ENCODE results near the gene TGM2.

Gene TGM2

DNA sequence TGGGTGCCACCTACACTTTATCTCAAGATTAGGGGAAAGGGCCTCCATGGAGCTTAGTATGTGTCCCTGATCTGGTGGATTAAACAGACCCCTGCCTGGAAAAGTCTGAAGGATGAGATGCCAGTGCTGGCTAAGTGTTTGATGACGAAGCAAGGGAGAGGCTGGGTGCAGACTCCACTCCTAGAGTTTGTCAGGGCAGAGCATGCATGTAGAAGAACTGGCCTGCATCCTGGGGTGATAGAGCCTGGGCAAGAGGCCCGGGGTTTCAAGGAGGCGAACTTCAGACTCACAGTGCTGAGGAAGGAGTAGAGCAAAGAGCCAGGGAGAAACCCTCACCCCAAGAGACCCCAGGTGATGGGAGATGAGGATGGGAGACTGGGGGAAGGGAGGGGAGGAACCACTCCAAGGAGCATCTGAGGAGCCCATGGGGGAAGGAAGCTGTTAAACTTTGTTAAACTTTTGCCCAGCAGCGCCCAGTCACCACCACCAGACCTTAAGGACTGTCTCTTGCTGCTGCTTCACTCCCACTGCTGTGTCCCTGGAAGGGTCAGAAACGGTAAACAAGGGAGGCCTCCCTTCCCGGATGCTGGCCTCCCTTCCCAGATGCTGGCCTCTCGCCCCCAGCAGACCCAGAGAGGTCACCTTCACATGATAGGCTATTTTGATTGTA lies 69.9 kb downstream of the TGM2 start:
- DNase-seq (ENCODE audit: low spot score) = no peak

DNA sequence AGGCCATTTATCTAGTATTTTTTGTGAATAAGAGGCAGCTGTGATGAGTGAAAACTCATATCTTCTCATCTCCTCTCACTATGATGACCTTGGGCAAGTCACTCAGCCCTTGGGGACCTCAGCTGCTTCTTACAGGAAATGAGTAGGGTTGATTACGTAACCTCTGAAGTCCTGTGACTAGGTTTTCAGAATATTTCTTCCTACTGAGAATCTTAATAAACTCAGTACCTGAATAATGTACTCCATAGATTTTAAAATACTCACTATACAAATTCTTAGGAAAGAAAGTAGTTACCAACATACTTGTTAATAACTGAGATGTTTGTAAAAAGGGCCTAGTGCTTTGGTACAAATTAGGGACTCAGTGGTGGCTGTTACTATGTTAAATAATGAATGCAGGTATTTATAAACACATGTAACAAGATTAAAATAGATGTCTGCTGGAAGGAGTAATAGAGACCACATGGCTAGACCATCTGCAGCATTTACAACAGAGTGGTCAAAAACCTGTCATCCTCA lies 70.6 kb downstream of the TGM2 start:
- no peak for DNase-seq (ENCODE audit: low spot score)

DNA sequence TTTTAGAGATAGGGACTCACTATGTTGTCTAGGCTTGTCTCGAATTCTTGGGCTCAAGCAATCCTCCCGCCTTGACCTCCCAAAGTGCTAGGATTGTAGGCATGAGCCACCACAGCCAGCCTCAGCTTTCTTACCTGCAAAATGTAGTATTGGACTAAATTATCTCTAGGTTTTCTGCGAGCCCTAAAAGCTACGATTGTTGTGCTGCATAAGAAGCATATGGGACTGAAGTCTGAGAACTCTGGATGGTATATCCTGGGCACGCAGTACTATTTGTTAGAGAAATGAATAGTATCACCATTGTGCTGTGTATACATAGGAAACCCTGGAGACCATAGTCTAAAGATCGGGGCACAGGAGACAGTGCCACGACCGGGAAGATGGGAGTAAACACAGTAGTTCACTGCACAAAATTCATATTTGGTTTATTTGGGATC lies 71.4 kb downstream of the TGM2 start:
- no peak for DNase-seq (ENCODE audit: low spot score)

DNA sequence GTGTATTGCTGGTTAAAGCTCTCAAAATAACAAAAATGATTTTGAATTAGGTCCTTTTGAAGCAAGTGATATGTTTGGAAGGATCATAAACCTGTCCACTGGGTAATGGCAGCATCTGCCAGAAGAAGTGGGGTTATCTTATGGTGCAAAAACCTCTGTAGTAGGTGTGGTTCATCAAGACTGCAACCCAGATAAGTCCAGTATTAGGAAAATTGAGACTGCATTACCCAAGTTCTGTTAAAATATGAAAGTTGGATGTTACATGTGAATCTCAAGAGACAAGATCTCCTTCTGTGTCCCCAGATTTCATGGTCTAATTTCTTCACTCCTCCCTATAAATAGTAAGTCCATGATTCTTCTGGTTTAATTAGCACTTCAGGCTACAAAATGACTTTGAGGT lies 72.2 kb downstream of the TGM2 start:
- DNase-seq (ENCODE audit: low spot score) = no peak

DNA sequence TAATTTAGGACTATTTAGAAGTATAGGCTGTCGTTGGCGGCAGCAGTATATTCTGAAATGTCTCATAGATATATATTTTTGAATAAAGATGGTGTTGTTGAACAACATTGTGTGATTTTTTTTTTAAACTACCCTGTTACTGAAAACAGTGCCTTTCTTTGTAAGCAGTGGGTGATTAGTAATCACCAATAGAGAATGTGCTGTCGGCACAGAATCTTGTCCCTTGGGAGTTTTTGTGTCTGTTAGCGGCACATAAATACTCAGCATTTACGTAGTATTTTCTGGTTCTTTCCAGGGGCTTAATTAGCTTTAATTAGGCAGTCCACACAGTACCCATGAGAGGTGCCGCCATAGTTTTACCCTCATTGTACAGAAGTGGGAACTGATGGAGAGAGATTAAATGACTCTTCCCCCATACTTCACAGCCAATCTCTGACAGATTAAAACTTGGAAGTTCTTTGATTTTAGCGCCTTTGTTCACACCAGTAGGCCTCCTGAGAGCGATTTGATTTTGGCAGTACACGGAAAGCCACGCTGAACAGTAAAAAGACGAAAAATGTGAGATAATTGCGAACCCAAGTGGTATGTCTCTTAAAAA lies 72.7 kb downstream of the TGM2 start:
- no peak for DNase-seq (ENCODE audit: low spot score)

DNA sequence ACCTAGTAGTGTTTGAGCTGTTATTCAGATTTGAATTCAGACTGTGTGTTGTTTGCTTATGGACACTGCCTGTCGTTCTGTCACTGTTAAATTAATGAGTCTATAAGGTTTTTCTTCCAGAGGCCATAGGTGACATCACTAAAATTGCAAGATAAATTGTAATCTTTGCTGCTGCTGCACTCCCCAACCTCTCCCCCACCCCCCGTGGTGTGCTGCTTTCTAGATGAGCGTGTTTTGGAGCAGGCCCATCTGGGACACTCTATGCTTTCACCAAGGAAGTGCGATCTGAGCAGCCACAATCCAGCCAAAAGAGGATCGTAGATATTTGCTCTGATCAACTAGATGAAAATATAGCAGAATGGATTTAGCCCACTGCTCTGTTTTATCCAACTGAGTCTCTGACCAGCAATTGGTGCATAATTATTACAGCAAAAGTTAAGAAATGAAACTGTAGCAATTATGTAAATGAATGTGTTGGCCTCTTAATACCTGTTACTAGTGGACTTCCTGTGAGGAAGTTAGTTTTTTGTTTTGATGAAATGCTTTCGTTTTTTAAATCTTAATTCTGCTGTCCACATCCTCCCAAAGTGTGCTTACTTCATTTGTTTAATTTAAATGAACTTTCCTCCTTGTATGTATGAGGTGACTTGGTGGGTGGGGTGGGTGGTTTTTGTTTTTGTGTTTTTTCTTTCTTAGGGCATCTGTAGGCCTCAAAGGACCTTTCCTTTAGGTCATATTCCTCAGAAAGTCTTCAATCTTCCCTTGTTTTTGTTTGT lies 73.4 kb downstream of the TGM2 start:
- no peak for DNase-seq (ENCODE audit: low spot score)

DNA sequence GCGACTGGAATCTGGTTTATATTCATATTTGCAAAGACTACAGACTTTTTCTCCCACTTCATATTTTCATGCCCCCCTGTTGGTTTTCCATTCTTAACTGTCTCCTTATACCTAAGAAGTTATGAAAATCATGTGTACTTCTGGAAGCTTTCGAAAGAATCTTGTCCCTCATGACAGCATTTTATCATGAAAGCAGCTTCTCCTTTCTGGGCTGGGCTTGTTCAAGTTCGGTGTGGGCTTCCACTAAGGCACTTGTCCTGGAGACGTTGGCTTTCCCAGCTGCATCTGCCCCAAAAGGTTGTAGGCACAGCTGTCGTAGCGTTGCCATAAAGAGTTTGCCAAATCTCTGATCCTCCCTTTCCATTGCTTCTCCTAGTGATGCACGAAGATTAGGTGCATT lies 75.0 kb downstream of the TGM2 start:
- no peak for DNase-seq (ENCODE audit: low spot score)

DNA sequence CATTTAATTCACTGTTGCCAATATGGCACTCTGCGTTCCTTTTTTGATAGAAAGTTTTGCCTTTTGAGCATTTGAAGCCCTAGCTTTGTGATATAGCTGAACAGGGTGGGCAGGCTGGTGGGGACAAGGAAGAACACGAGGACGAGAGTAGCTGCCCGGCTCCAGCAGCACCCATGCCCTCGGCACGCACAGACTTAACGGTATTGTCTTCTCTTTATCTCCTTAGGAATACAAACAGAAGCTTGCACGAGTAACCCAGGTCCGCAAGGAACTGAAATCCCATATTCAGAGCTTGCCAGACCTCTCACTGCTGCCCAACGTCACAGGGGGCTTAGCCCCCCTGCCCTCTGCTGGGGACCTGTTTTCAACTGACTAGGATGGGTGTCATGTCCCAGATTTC lies 75.6 kb downstream of the TGM2 start:
- DNase-seq (ENCODE audit: low spot score) = no peak

DNA sequence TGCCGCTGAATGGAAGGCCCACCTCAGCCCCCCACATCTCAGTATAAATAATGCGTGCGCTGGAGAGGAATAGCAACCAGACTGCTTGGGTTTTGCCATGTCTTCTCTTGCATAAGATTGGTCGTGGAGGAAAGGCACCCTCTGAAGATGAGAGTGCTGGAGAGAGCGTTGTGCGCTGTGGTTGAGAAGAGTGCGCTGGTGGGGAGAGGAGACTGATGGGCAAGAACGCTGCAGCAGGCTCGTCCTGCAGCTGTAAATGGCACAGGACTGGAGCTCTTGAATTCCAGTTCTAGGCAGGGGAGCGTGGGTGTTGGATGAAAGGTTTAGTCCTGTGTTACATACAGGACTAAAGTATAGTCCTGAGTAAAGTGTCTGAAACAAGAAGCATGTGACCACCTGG lies 80.0 kb downstream of the TGM2 start:
- no peak for DNase-seq (ENCODE audit: low spot score)

DNA sequence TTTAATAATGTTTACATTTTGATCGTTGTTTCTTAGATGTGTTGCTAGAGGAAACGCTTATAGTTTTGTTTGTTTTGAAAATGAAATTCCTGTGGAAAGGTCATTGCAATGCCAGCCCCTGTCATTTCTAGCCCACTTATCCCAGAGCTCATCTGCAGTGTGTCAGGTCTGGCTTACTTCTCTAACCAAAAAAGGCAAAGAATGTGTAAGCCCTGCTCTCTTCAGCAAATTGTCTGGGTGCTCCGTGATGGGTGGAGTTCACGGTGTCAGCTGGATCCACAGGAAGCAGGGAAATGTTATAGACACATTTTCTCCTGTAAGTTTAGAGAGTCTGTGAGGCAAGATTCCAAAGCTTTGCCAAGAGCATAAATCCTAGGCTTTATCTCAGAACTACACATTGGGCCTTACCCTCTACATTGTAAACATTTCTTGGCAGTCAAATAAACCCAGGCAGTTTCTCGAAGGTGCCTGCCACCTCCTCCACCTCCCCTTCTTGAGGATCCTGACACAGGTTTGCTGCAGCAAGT lies 80.6 kb downstream of the TGM2 start:
- DNase-seq (ENCODE audit: low spot score) = no peak

DNA sequence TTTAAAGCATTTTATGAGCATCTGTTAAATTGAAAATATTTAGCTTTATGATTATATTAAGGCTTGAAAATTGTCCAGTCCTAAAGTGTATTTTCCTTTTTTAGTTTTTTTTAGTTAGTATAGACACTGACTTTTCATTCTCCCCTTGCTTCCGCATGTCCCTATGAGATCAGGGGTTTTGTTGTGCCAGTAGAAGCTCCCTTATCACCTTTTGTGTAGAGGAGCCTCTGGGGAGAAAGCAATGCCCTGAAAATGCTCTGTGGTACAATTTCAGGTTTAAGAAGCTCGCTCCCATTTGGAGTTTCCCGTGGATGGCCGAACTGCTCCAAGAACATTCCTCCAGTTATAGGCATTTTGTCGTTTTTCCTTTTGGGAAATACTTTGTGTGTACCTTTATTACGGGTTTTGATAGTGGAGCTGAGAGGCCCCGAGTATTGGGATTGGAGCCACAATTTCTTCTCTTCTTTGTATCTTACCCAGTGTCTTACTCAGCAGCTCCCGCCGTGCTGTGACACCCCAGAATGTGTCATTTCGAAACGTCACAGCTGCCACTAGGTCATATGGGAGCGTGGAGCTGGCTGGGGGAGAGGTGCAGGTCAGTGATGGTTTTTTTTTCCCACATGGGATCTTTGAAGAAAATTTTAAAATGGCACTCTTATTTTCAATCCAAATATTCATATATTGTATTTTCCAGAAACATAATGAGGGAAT lies 81.6 kb downstream of the TGM2 start:
- no peak for DNase-seq (ENCODE audit: low spot score)

DNA sequence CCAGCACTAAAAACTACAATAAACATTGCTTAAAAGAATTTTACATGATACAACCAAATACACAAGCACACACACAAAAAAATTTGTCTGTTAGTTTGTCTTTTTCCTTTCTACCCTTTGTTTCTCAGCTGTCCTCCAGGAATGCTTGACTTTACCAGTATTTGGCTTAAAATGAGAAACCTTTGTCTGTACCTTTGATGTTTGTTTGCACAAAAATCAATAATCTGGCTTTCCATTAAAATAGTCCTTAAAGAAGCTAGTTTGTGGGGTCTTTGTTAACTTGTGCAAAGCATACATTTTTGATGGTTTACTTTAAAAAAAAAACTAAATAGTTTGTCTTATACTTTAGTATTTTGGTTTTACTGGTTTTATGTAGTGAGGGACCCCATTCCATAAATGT lies 82.2 kb downstream of the TGM2 start:
- DNase-seq (ENCODE audit: low spot score) = no peak

DNA sequence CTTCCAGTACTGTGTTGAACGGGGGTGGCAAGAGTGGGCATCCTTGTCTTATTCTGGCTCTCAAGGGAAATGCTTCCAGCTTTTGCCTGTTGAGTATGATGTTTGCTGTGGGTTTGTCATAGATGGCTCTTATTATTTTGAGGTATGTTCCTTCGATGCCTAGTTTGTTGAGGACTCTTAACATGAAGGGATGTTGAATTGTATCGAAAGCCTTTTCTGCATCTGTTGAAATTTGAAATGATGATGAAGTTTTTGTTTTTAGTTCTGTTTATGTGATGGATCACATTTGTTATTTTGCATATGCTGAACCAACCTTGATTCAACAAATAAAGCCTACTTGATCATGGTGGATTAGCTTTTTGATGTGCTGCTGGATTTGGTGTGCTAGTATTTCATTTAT lies 83.5 kb downstream of the TGM2 start:
- DNase-seq (ENCODE audit: low spot score) = no peak

DNA sequence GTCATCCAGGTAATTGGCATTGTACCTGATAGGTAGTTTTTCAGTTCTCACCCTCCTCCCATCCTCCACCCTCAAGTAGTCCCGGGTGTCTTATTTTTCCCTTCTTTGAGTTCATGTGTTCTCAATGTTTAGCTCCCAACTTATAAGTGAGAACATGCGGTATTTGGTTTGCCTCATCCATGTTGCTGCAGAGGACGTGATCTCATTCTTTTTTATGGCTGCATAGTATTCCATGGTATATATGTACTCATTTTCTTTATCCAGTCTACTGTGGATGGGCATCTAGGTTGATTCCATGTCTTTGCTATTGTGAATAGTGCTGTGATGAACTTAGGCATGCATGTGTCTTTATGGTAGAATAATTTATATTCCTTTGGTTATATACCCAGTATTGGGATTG lies 85.7 kb downstream of the TGM2 start:
- DNase-seq (ENCODE audit: low spot score) = no peak

DNA sequence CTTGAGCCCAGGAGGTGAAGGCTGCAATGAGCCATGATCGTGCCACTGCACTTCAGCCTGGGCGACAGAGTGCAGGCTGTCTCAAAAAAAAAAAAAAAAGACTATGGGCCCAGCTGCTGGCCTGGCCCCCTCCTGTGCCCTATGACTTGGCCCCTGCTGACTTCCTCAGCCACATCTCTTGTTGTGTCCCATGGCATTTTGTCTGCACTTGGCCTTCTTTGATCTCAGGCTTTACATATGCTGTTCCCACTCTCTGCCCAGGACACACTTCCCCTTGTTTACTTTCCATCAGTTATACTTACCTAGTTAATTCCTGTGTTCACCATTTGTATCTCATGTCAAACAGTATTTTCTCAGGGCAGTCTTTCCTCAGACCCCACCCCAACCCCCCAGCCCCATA lies 87.0 kb downstream of the TGM2 start:
- no peak for DNase-seq (ENCODE audit: low spot score)

Small RNA genes within 50 kb of the gene (small RNA-seq; reads per million reads assigned to genes)
- 0 to 0.04 reads per million in 2 experiments for gene RN7SL237P
